Stimulated activated CD8-positive, alpha-beta memory T cell treated with anti-CD3 and anti-CD28 coated beads, Interleukin-12 subunit alpha, Interleukin-12 subunit beta, amount 100 ng/mL, for 24 hours (primary cell): ENCODE measurements around the gene RAB3C.
"Not testable (repeated sequence)": the region's sequence is repeated elsewhere in the genome, so short reads cannot be mapped to it uniquely, and the experiment has no call there.

Experiments used
- DNase-seq: peaks from one replicate; pipeline ENCODE4 v3.0.0-alpha.2; 2020; ENCODE audit errors: extremely low read depth

The RAB3C gene

DNA sequence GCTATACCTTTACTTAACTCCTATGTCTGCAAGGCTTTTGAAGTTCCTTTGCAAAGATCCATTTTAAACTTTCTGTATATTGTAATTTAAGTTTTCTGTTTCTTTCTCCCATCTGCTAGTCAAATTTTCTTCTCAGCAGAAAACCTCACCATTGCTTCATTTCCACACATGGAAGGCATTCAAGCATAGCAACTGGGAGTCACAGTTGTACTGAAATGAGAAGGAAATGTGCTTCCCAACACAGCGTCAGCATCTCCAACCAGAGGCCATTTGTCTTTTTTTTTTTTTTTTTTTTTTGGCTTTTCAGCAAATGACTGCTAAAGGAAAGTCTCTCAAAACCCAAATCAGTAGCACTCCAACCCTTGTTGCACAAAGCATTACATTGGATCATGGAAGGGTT lies 92.5 kb downstream of the RAB3C start:
- no peak for DNase-seq

DNA sequence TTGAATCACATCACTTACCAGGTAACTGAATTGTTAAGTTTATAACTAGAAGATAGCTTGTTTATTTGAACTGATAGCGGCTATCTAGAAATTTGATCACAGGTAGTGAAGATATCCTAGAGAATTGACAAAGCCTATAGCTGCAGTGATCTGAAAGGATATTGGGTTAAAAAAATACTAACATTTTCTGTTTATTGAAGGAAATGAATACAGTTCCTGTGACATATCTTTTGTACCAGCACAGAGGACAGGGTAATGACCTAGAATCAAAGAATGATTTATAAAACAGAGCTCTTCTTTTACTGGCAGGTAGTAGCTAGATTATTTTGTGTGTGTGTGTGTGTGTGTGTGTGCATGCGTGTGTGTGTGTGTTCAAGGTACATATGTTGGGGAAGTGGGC lies 94.8 kb downstream of the RAB3C start:
- DNase-seq, result no peak

DNA sequence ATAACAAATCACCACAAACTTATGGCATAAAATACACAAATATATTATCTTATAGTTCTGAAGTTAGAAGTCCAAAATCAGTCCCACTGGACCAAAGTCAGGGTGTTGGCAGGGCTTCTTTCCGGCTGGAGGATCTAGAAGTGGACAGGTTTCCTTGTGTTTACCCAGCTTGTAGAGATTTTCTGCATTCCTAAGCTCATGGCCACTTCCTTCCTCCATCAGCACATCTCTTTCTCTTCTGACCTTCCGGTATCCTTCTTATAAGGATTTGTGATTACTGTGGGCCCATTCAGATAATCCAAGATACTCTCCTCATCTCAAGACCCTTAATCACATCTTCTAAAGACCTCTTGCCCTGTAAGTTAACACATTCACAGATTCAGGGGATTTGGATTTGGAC lies 97.6 kb downstream of the RAB3C start:
- DNase-seq, result no peak

DNA sequence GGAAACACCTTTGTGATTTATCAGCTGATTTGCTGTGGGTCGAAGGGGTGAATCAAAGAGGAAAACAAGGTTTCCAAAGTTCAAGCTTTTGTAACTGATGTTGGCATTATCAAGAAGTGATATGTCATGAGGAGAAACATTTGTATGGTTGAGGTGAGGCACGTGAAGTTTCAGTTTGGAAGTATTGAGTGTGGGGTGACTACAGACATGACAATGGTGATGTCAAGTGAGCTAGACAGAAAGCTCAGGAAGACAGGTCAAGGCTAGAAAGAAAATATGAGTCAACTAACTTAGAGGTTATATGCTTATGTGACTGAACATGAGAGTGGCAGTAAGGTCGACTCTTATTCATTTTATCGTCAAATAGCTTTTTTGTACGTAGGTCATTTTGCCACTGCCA lies 99.1 kb downstream of the RAB3C start:
- DNase-seq, result no peak

DNA sequence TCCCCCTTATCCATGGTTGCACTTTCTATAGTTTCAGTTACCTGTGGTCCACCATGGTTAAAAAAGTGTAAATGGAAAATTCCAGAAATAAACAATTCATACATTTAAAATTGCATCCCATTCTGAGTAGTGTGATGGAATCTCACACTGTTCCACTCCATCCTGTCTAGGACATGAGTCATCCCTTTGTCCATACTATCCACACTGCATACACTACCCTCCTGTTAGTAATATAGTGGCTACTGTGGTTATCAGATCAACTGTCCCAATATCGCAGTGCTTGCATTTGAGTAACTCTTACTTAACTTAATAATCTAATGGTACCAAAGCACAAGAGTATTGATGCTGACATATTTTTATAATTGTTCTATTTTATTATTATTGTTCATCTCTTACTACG lies 100.7 kb downstream of the RAB3C start:
- no peak for DNase-seq

DNA sequence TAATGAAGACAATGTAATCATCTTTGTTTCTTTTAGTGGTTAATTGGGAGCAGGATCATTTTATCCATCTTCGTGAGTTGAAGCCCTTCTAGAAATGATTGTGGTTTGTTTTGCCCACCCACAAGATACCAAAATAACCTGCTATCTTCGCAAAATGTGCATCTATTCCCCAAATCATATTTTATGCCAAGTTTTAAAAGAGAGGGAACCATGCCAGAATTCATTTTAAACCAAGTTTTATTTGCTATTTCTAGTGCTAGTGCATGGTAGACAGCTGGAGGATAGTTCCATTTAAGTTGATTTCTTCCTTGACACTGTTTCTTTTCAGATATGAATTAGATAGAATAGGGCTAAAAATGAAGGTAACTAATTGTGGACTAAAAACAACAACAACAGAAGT lies 104.2 kb downstream of the RAB3C start:
- no peak for DNase-seq

DNA sequence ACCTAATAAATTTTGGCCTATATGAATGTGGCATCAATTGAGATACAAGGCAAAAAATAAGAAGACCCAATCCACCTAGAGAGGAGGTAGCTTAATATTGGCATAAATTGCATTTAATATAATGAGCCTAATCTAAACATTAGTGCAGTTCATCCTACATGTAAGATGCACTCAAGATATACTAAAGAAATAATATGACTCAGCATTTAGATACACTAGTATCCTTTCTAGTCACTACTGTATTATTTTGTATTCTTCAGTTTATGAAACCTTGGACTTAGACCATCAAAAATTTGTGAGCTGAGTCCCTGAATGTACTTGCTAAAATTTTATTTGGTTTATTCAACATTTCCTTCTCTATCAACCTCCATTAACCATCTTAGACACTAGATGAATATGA lies 104.7 kb downstream of the RAB3C start:
- DNase-seq, result no peak

DNA sequence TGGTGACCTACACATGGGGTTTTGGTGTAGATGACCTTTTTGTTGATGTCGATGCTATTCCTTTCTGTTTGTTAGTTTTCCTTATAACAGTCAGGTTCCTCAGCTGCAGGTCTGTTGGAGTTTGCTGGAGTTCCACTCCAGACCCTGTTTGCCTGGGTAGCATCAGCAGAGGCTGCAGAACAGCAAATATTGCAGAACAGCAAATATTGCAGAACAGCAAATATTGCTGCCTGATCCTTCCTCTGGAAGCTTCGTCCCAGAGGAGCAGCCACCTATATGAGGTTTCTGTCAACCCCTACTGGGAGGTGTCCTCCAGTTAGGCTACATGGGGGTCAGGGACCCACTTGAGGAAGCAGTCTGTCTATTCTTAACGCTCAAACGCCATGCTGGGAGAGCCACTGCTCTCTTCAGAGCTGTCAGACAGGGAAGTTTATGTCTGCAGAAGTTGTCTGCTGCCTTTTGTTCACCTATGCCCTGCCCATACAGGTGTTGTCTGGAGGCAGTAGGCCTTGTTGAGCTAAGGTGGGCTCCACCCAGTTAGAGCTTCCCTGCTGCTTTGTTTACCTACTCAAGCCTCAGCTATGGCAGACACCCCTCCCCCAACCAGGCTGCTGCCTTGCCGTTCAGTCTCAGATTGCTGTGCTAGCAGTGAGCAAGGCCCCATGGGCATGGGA lies 116.3 kb downstream of the RAB3C start:
- DNase-seq, result not testable (repeated sequence)

DNA sequence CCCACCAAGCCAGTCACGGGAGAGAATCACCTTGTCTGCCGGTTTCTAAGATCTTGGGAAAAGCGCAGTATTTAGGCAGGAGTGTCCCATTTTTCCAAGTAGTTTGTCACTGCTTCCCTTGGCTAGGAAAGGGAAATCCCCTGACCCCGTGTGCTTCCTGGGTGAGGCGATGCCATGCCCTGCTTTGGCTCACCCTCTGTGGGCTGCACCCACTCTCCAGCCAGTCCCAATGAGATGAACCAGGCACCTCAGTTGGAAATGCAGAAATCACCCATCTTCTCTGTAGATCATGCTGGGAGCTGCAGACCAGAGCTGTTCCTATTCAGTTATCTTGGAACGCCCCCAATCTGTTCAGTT lies 116.9 kb downstream of the RAB3C start:
- DNase-seq, result no peak

DNA sequence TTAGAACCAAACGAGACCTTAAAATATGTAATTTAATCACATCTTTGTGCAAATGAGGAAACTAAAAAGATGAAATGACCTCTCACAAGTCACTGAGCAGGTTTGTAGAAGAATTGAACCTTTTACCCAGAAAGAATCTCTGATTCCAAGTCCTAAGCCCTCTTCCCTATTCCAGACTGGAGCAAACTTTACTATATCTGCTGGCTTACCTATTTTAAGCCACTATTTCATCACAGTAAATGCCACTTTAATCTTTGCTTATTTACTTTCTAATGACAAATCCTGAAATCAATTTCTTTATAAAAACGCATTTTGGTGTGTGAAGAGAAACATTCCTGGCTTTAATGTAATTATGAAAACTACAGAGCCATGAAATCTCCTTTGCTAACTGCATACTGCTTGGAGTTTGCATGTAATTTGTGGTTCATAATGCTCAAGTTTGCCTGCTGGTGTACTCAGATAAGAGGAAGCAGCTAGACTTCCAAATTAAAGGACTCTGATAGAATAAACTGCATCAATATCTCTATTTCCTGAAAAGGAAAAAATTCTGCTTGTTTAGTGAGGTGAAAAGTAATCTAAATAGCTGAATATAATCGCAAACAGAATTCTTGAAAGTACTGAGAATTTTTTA lies 121.2 kb downstream of the RAB3C start:
- no peak for DNase-seq

DNA sequence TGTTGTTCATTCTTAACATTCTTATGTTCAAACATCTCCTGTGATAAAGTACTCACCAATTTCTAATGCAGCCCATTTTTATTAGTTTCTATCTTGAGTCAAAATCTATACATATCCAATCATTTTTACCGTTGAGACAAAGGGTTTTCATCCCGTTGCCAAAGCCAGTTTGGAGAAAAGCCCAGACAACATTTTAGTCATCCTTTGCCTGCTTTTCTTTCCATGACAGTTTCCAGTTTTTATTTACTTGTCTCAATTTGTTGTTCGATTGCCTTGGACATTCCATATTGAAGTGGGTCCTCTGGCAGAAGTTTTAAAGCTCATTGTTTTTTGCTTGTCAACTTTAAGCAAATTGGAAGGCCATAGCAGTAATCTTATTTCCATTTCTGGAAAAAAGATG lies 123.9 kb downstream of the RAB3C start:
- DNase-seq, result no peak

DNA sequence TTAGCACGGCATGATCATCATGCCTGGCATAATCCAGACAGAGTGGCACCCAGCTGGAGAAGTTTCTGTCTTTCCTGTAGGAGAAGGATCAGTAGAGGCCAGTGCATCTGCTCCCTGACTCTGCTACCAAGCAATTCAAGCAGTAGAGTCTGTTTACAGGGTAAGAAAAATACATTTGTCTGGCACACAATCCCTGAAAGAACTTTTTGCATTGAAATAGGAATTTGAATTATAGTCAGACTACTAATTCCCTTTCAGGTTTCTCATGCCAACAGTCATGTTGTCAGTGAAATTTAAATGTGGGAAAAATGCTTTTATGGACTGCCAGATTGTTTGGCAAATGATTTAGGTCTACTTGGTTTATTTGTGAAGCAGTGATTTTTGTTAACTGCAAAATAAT lies 125.6 kb downstream of the RAB3C start:
- no peak for DNase-seq

DNA sequence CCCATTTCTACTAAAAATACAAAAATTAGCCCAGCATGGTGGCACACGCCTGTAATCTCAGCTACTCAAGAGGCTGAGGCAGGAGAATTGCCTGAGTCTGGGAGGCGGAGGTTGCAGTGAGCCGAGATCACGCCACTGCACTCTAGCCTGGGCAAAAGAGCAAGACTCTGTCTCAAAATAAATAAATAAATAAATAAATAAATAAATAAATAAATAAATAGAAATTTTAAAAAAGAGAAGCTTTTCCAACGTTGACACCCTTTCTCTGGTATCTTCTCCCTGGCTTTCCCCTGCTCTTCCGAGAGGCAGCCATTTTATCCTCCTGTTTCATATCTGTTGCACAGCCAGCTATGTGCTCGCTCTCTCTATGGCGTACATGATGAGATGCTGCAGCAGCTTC lies 127.5 kb downstream of the RAB3C start:
- DNase-seq, result not testable (repeated sequence)

DNA sequence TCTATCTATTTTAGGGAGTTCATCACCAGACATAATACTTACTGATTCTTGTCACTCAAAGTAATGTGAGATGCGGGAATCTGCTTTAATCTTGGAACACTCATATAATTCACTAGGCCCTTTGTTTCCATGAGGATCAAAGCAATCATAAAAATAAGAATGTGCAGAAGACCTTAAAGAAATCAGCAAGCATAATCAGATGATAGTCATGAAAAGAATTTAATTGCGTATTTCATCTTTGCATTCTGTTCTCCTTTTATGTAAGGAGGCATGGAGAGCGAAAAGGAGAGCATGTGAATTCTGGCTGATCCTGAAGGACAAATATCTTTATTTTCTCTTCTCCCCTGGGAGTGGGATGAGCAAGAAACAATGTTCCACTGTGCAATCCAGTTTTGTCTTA lies 128.0 kb downstream of the RAB3C start:
- DNase-seq, result no peak

DNA sequence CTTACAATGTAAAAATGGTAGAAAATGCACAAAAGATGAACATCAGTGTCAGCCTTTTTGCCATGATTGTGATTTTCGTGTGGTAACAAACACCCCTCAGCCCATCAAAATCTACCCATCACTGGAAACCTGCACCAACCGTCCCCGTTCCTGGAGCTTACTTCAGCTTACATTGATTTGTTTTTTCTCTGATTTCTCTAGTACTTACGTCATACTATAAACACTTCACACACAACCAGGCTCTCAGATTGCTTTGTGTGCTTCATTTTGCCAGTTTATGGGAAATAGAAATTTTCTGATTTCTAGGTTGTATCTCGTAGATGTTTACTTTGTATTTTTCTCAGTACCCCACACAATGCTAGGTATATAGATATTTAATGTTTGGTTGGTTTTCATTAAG lies 129.1 kb downstream of the RAB3C start:
- DNase-seq, result no peak

DNA sequence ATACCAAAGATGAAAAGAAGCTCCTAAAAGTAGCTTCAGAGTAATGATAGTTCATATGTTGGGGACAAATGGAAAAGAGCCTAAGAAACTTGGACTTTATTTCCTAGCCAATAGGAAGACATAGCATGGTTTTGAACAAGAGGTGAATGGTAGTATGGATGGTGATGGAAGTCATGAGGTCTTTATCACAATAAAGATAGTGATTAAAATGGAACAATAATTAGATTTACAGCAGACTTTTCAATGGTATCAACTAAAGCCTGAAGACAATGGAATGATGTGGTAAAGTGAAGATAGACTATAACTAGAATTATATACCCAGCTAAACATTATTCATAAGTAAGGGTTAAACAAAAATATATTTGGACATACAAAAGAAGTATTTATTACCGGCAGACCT lies 131.2 kb downstream of the RAB3C start:
- DNase-seq, result no peak

DNA sequence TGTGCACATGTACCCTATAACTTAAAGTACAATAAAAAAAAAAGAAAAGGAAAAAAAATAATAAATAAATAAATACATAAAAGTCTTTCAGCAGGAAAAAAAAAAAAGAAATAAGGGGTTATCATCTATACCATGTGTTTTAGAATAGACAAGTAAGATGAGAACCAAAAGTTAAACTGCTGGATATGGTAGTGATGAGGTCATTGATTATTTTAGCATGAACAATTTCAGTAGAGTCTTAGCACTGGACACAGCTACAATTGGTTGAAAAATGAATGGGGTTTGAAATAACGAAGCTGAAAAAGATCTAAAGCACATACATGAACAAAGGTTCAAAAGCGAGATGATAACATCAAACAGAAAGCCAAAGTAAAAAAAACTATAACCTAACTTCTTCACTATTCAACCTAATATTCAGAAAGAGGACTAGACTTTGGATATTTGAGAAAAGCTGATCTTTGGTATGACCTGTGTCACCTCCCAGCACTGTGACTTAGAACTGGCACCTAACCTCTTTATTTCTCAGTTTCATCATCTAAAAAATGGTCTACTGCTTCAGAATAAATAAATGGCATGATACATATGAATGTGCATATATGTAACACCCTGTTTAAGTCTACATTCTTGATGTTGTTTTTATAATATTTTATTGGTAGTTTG lies 133.3 kb downstream of the RAB3C start:
- DNase-seq, result no peak

DNA sequence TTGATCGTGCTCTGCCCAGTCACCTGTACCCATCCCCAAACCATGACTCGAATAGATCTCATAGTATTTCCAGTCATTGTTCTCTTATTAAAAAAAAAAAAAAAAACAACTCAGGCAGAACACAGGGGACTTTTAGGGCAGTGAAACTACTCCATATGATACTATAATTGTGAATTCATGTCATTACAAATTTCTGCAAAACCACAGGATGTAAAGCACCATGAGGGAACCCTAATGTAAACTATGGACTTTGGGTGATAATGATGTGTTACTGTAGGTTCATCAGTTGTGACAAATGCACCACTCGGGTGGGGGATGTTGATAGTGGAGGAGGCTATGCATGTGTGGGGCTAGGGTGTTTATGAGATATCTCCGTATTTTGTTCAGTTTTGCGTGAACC lies 133.8 kb downstream of the RAB3C start:
- no peak for DNase-seq

DNA sequence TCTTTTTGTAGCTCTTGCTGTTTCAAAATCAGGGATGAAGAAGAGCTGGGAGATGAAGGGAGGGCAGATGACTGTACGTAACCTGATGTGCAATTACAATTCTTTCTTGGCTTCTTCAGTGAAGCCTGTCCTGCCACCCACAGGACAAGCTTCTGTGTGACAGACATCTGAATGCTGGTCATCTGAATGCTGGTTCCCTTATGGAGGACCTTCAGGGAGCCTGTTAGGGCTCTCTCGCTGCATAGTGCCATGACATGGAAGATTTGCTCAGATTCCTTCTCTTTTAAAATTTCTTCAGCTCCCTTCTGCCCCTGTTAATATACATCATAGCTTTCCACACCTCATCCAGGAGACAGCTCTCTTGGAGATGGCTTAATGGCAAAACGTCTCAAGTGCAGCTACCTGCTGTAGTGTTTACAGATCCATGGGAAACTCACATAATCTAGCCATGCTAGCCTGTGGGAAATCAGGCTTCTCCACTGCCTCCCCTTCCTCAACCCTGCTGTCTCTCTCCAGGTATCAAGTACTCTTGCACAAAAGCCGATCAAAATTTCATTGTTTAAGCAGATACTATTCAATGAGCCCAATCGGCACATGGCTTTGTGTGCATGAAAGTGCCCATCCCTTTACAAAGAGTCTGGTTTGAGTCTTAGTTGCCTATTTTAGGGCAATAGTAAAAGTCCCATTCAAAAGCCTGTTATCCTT lies 134.6 kb downstream of the RAB3C start:
- DNase-seq, result no peak

DNA sequence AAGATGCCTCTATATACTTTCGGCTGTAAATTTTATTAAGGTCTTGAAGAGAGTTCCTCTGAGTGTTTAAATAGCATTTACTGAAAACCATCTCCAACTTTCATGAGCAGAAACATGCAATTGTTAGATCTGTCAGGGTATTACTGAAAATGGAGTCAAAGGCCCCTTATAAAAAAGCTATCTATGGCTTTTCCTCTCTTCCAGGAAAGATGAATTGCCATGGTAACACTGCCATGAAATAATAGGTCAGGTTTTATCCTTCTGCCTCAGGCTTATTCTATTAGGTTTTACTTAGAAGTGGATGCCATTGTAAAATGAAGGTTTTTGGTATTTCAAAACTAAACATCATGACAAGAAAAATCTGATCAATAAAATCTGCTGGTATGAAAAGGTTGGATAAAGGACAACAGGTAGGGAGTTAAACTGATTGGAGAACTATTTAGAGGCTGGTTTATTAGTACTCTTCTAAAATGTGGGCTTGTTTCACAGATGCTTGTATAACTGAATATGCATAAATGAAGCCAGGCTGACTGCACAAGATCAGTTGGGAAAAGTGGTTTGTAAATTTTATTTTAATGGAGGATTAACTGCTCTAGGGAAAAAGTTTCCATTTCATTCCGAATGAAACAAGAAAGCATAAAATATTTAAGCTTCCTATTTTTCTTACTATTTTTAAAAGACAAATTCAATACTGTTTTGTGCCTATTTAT lies 135.5 kb downstream of the RAB3C start:
- no peak for DNase-seq

DNA sequence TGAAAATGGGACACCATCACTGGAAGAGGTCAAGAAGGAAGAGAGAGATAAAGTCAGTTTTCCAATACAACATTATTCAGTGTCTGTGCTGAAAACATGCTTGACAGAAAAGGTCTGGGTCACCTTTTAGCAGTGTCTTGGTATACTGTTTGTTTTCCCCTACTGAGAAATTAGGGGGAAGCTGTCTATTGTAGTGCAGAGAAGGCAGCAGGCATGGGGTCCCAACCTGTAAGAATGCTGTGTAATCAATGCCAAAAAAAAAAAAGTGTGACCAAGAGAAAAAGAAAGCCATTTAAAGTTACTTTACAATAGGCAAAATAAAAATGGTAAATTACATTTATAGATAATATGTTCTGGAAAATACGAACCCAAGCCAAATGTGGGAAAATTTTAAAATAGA lies 139.3 kb downstream of the RAB3C start:
- DNase-seq, result no peak

DNA sequence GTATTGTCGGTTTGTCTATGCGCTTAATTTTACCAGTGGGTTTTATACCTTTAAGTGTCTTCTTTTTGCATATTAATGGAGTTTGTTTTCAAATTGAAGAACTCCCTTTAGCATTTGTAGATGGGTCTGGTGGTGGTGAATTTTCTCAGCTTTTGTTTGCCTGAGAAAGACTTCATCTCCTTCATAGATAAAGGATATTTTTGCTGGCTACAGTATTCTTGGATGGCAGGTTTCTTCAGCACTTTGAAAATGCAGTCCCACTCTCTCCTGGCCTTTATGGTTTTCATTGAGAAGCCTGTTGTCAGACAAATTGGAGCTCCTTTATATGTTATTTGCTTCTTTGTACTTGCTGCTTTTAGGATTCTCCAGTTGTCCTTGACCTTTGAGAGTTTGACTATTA lies 142.1 kb downstream of the RAB3C start:
- DNase-seq, result no peak
